A549 (cell line): ENCODE data around the gene LCE2D. TPM values are rescaled to one million over a fixed set of nuclear protein-coding genes. Genes with fewer than 3 reads are reported as not detected.
"Not testable (repeated sequence)": the region's sequence is repeated elsewhere in the genome, so short reads cannot be mapped to it uniquely, and the experiment has no call there.

Experiments
- ATAC-seq, 2 experiments: fragments of 200-7000 bp in 1 of 2; fragments of >200 bp in 1 of 2; cut with Nextera tagmentation in 1 of 2; cut with Tn5 transposase in 1 of 2; 3 replicates each; pipeline versions ENCODE4 v1.8.0 to v1.9.1; 2018 to 2020; ENCODE audit warnings: mild to moderate bottlenecking in 1 of 2, moderate library complexity in 1 of 2
- CTCF ChIA-PET: fragments of 300-600 bp; sonication (Branson Sonifier 250); formaldehyde crosslinking; extraction: SDS; loops from one replicate; lab custom pipeline; 2021; ENCODE audit warnings: antibody characterized with exemption, inconsistent platforms; lab: Yijun Ruan, JAX
- POLR2A ChIA-PET: fragments of 350-600 bp; formaldehyde crosslinking; extraction: SDS; loops from one replicate; lab custom pipeline; 2021; ENCODE audit warnings: antibody characterized with exemption, inconsistent platforms; lab: Yijun Ruan, JAX
- DNase-seq, 2 experiments: peaks; one replicate each; pipeline versions ENCODE4 v3.0.0 to v3.0.0-alpha.2; 2011 to 2016; ENCODE audit warnings: low read depth in 1 of 2, low spot score in 1 of 2
- FAIRE-seq: peaks from 2 replicates; lab custom pipeline; 2011; peaks lifted over from hg19 to GRCh38; lab: Jason Lieb, UNC
- H3K27ac ChIP-seq, 2 experiments: fragments of >200 bp; sonication (Bioruptor Twin); formaldehyde crosslinking; 3 replicates each; pipeline ENCODE4 v1.5.1; 2016 to 2017
- H3K4me1 ChIP-seq: fragments of >200 bp; sonication (Bioruptor Twin); formaldehyde crosslinking; 3 replicates; pipeline ENCODE4 v1.6.1; 2016
- H3K4me2 ChIP-seq: fragments of >200 bp; sonication (Bioruptor Twin); formaldehyde crosslinking; 3 replicates; pipeline ENCODE4 v1.6.1; 2016
- H3K4me3 ChIP-seq: fragments of >200 bp; sonication (Bioruptor Twin); formaldehyde crosslinking; 3 replicates; pipeline ENCODE4 v1.5.1; 2016
- H3K9me3 ChIP-seq: fragments of >200 bp; sonication (Bioruptor Twin); formaldehyde crosslinking; 3 replicates; pipeline ENCODE4 v1.6.1; 2016
- ATOH8 ChIP-seq: fragments of 250-450 bp; sonication (Bioruptor Pico); IDR thresholded peaks from 2 replicates; pipeline ENCODE4 v1.5.0; 2020; ENCODE audit warnings: low read depth, mild to moderate bottlenecking, moderate library complexity
- CBX2 ChIP-seq: fragments of 200-600 bp; sonication (generic); IDR thresholded peaks from 2 replicates; pipeline ENCODE4 v1.6.1; 2016; ENCODE audit warnings: low read depth, mild to moderate bottlenecking, borderline replicate concordance
- CHD4 ChIP-seq: fragments of 200-600 bp; sonication (generic); IDR thresholded peaks from 2 replicates; pipeline ENCODE4 v1.6.1; 2016; ENCODE audit warnings: antibody characterized with exemption, mild to moderate bottlenecking, borderline replicate concordance
- E2F6 ChIP-seq: IDR thresholded peaks from 2 replicates; pipeline ENCODE4 v1.6.1; 2012; ENCODE audit warnings: low read depth, borderline replicate concordance
- EHF ChIP-seq: fragments of 250-450 bp; sonication (Bioruptor Pico); IDR thresholded peaks from 2 replicates; pipeline ENCODE4 v1.5.0; 2020; ENCODE audit warnings: mild to moderate bottlenecking
- ESRRA ChIP-seq: fragments of 150-350 bp; IDR thresholded peaks from 2 replicates; pipeline ENCODE4 v1.6.1; 2014; ENCODE audit warnings: mild to moderate bottlenecking, low read length, borderline replicate concordance
- HDAC2 ChIP-seq: fragments of 200-600 bp; sonication (generic); IDR thresholded peaks from 2 replicates; pipeline ENCODE4 v1.6.1; 2016
- HMGXB4 ChIP-seq: fragments of 250-450 bp; sonication (Bioruptor Pico); IDR thresholded peaks from 2 replicates; pipeline ENCODE4 v1.5.0; 2021; ENCODE audit warnings: mild to moderate bottlenecking, moderate library complexity, borderline replicate concordance
- HOXB13 ChIP-seq: fragments of 250-450 bp; sonication (Bioruptor Pico); IDR thresholded peaks from 2 replicates; pipeline ENCODE4 v1.5.0; 2020; ENCODE audit warnings: low read depth, mild to moderate bottlenecking, moderate library complexity
- JUNB ChIP-seq: fragments of >200 bp; sonication (Bioruptor Twin); formaldehyde crosslinking; IDR thresholded peaks from 2 replicates; pipeline ENCODE4 v1.6.1; 2016
- MAX ChIP-seq: IDR thresholded peaks from 2 replicates; pipeline ENCODE4 v1.6.1; 2012
- NFE2L2 ChIP-seq: fragments of 150-350 bp; conservative IDR thresholded peaks from 2 replicates; pipeline ENCODE4 v1.6.1; 2014; ENCODE audit warnings: low read length
- NPAS2 ChIP-seq: fragments of 250-450 bp; sonication (Bioruptor Pico); IDR thresholded peaks from 2 replicates; pipeline ENCODE4 v1.8.0; 2022; ENCODE audit warnings: mild to moderate bottlenecking, moderate library complexity, borderline replicate concordance
- NR3C1 ChIP-seq: fragments of >200 bp; sonication (Bioruptor Twin); formaldehyde crosslinking; IDR thresholded peaks from 3 replicates; pipeline ENCODE4 v1.6.1; 2017
- POLR2A ChIP-seq: IDR thresholded peaks from 2 replicates; pipeline ENCODE4 v1.6.1; 2012; ENCODE audit warnings: mild to moderate bottlenecking, low read length
- RARB ChIP-seq: fragments of 250-450 bp; sonication (Bioruptor Pico); IDR thresholded peaks from 2 replicates; pipeline ENCODE4 v1.8.0; 2021; ENCODE audit warnings: mild to moderate bottlenecking, moderate library complexity
- RCOR1 ChIP-seq: fragments of 150-350 bp; IDR thresholded peaks from 2 replicates; pipeline ENCODE4 v1.6.1; 2014; ENCODE audit warnings: antibody characterized with exemption, low read length, low read depth
- SREBF2 ChIP-seq: fragments of 450-650 bp; IDR thresholded peaks from 2 replicates; pipeline ENCODE4 v1.6.1; 2014; ENCODE audit warnings: mild to moderate bottlenecking, moderate library complexity
- TFCP2L1 ChIP-seq: fragments of 250-450 bp; sonication (Bioruptor Pico); IDR thresholded peaks from 2 replicates; pipeline ENCODE4 v1.5.0; 2021; ENCODE audit warnings: mild to moderate bottlenecking
- TP53 ChIP-seq: fragments of 250-450 bp; sonication (Bioruptor Pico); IDR thresholded peaks from 2 replicates; pipeline ENCODE4 v1.5.0; 2021; ENCODE audit warnings: mild to moderate bottlenecking, moderate library complexity
- ZC3H11A ChIP-seq: fragments of 450-650 bp; IDR thresholded peaks from 2 replicates; pipeline ENCODE4 v1.6.1; 2014; ENCODE audit warnings: antibody characterized with exemption, mild to moderate bottlenecking
- ZFP36 ChIP-seq: fragments of 450-650 bp; IDR thresholded peaks from 2 replicates; pipeline ENCODE4 v1.6.1; 2014; ENCODE audit warnings: borderline replicate concordance; ENCODE audit not compliant: partially characterized antibody
- WGBS: methylation state at CpG from one replicate; pipeline ENCODE4 v1.1.6; 2017; ENCODE audit errors: missing lambda C conversion rate; 5-methylcytosine and 5-hydroxymethylcytosine counted together
- polyA plus RNA-seq, 4 experiments: library from polyadenylated mRNA; depleted of rRNA in 3 of 4; stranded (reverse); fragments of >200 nt; fragmentation: RNase III in 1 of 4; extraction: RNeasy Plus Mini Kit Qiagen cat#74134 plus additional on column Dnase treatment in 1 of 4; gene quantifications; 2 replicates in 3 of 4; 3 replicates in 1 of 4; pipeline ENCODE4 v1.2.3, GENCODE V29; 2011 to 2017

LCE2D gene
- polyA plus RNA-seq, 2 of the 4 experiments (the other 2 are of a cell fraction): not detected

- H3K9me3 ChIP-seq: no peaks in the 10 kb centered on the region
- FAIRE-seq (no peak), DNase-seq (no peak), ATAC-seq (no peak)
- no peaks in the 10 kb centered on the region for H3K4me1 ChIP-seq
- no peak overlapping the region for H3K27ac ChIP-seq
- H3K4me3 ChIP-seq: no peak overlapping the region
- CTCF ChIA-PET: no interaction called here
- TF ChIP-seq ESRRA (no peak), RARB (CRISPR knock-in tag) (no peak), NPAS2 (no peak), E2F6 (no peak), JUNB (no peak), NFE2L2 (no peak), ATOH8 (CRISPR knock-in tag) (no peak), HMGXB4 (no peak), TP53 (no peak), NR3C1 (no peak), HOXB13 (CRISPR knock-in tag) (no peak), RCOR1 (no peak), CHD4 (no peak), ZC3H11A (no peak), POLR2A (no peak), TFCP2L1 (no peak), ZFP36 (no peak), EHF (no peak), MAX (no peak)
- POLR2A ChIA-PET: no interaction called here
- 2% methylated on average over 2 of the region's 2 CpGs for WGBS
- H3K4me2 ChIP-seq: no peak overlapping the region
These were observed 18.4 kb downstream of the LCE2D start for GRCh38 chr1:152681616-152682015.

GRCh38 chr1:152683846-152684245, 20.7 kb downstream of the LCE2D start:
- POLR2A ChIA-PET: no interaction called here
- TF ChIP-seq HDAC2: no peak
- TF ChIP-seq SREBF2: no peak
- no peak for TF ChIP-seq CBX2
- DNase-seq: no peak

GRCh38 chr1:152685823-152686222, 22.6 kb downstream of the LCE2D start, which contains the start of gene LCE2B:
LCE2B (plus strand) TSS chr1:152686123; CDS start chr1:152686844, 721 bp downstream.
- H3K4me2 ChIP-seq, POLR2A ChIA-PET, H3K27ac ChIP-seq, H3K9me3 ChIP-seq, CTCF ChIA-PET, H3K4me3 ChIP-seq, FAIRE-seq, H3K4me1 ChIP-seq, DNase-seq: not testable (repeated sequence)
- 4% methylated on average over 4 of the region's 4 CpGs for WGBS
- 0 out of 6 replicates have a peak, but pooled peaks of 1 of the 2 experiments have one; percentile 19 for ATAC-seq

More at GRCh38 chr1:152683846-152684245, 20.7 kb downstream of the LCE2D start:
- no peak overlapping the region for H3K4me3 ChIP-seq
- H3K27ac ChIP-seq: no peak overlapping the region
- no peaks in the 10 kb centered on the region for H3K9me3 ChIP-seq
- no peaks in the 10 kb centered on the region for H3K4me1 ChIP-seq
- H3K4me2 ChIP-seq: no peak overlapping the region
- CTCF ChIA-PET: no interaction called here
- ATAC-seq (no peak), FAIRE-seq (no peak)
